Esophagus squamous epithelium (tissue), 5 donors: Measurements from ENCODE around the gene RPL15. TPM values are rescaled to one million over a fixed set of nuclear protein-coding genes. Genes with fewer than 3 reads are reported as not detected.

ENCODE experiments used
- DNase-seq: peaks from one replicate; lab custom pipeline; 2025; lab: John Stamatoyannopoulos, UW
- H3K27ac ChIP-seq, 4 donors: fragments of 200-600 bp; sonication (generic); one replicate each; pipeline ENCODE4 v1.5.1; 2016 to 2019; ENCODE audit warnings: mild to moderate bottlenecking in 1 of 4
- H3K27me3 ChIP-seq, 4 donors: fragments of 200-600 bp; sonication (generic); 1 replicate in 3 of 4; 2 replicates in 1 of 4; pipeline versions ENCODE4 v1.5.1 to v1.6.0; 2017 to 2021; ENCODE audit warnings: antibody characterized with exemption in 1 of 4
- H3K36me3 ChIP-seq, 3 donors: fragments of 200-600 bp; sonication (generic); one replicate each; pipeline ENCODE4 v1.5.1; 2016 to 2019
- H3K4me1 ChIP-seq, 3 donors: fragments of 200-600 bp; sonication (generic); one replicate each; pipeline ENCODE4 v1.5.1; 2017 to 2019
- H3K4me3 ChIP-seq, 4 donors: fragments of 200-600 bp; sonication (generic); 1 replicate in 3 of 4; 2 replicates in 1 of 4; pipeline ENCODE4 v1.5.1; 2016 to 2019; ENCODE audit warnings: mild to moderate bottlenecking in 2 of 4, moderate library complexity in 1 of 4
- H3K9me3 ChIP-seq, 3 donors: fragments of 200-600 bp; sonication (generic); one replicate each; pipeline ENCODE4 v1.5.1; 2016 to 2019
- CTCF ChIP-seq, 6 experiments: fragments of 450-650 bp in 4 of 6; fragments of 200-600 bp in 2 of 6; sonication (generic) in 2 of 6; IDR thresholded peaks; one replicate each; pipeline ENCODE4 v1.5.1; 2016 to 2019; ENCODE audit warnings: antibody characterized with exemption in 6 of 6, mild to moderate bottlenecking in 4 of 6, moderate library complexity in 4 of 6
- POLR2A ChIP-seq, 4 donors: fragments of 450-650 bp; IDR thresholded peaks; one replicate each; pipeline ENCODE4 v1.6.1; 2017; ENCODE audit warnings: antibody characterized with exemption in 4 of 4, mild to moderate bottlenecking in 4 of 4, moderate library complexity in 3 of 4
- WGBS, 2 donors: methylation state at CpG; one replicate each; pipeline ENCODE4 v1.1.5; 2018; 5-methylcytosine and 5-hydroxymethylcytosine counted together
- intact Hi-C: fragments of 100-400 bp; cut with DNase I; formaldehyde crosslinking; loops from one replicate; pipeline ENCODE4 v1.15.0; 2022
- total RNA-seq, 4 donors: library from RNA; depleted of rRNA; stranded (reverse); fragments of >200 nt; gene quantifications; one replicate each; pipeline ENCODE4 v1.1.0, GENCODE V29; 2016
- donor health status: DM: yes; HTN: yes; CAD: no.

The RPL15 gene
- total RNA-seq, 4 donors from 2014 or later, result 1,560 to 3,130 (median 2,166) TPM

GRCh38 chr3:23944861-23945662 is 28.1 kb downstream of the RPL15 start, which contains the start of gene NR1D2:
Gene NR1D2, plus strand, starts transcription at chr3:23945286. Its CDS starts 293 bp downstream, at chr3:23945579.
- 0 to 1% methylated on average over 18 to 20 of the region's 88 CpGs for WGBS, 2 donors
- H3K9me3 ChIP-seq, result no peaks in the 10 kb centered on the region
- peaks cover 17 to 49% (median 33%) of the 10 kb centered on the region in 3 donors for H3K4me1 ChIP-seq
- intact Hi-C loops, result no loop called here
- peak in 3 of 4 donors; percentile 47 to 95 (median 91) for TF ChIP-seq POLR2A (IDR thresholded peaks at IDR 0.05)
- TF ChIP-seq CTCF (IDR thresholded peaks at IDR 0.05), result peak in 3 of 6 experiments; percentile 9 to 17 (median 17)
- no peaks in the 10 kb centered on the region for H3K27me3 ChIP-seq
- peak; percentile 33 for DNase-seq
- peak within 1 kb of the TSS; percentile 95 to 100 (median 98) for H3K27ac ChIP-seq
- peak within 1 kb of the TSS; percentile 59 to 94 (median 85) for H3K4me3 ChIP-seq
- no peaks in the 10 kb centered on the region for H3K36me3 ChIP-seq

- intact Hi-C loops, result no loop called here
- H3K4me1 ChIP-seq, result peaks cover 19 to 54% (median 39%) of the 10 kb centered on the region in 3 donors
- H3K27ac ChIP-seq, result peak overlapping the region; percentile 95 to 100 (median 98)
- WGBS, 2 donors, result no CpG with 5 or more reads among the region's 39 CpGs
- H3K27me3 ChIP-seq, result no peaks in the 10 kb centered on the region
- TF ChIP-seq POLR2A (IDR thresholded peaks at IDR 0.05) (no peak), CTCF (IDR thresholded peaks at IDR 0.05) (no peak)
- H3K4me3 ChIP-seq, result peak overlapping the region; percentile 59 to 94 (median 85)
- no peak for DNase-seq
- no peaks in the 10 kb centered on the region for H3K36me3 ChIP-seq
- no peaks in the 10 kb centered on the region for H3K9me3 ChIP-seq
Measured at GRCh38 chr3:23945663-23945912, 28.7 kb downstream of the RPL15 start.

- peaks cover 19 to 59% (median 43%) of the 10 kb centered on the region in 3 donors for H3K4me1 ChIP-seq
- intact Hi-C loops, result no loop called here
Measured at GRCh38 chr3:23945913-23946687, 29.2 kb downstream of the RPL15 start.

GRCh38 chr3:23948761-23949160 is 31.8 kb downstream of the RPL15 start:
- no peaks in the 10 kb centered on the region for H3K9me3 ChIP-seq
- 64 to 77% methylated on average over 2 of the region's 2 CpGs for WGBS, 2 donors
- H3K4me1 ChIP-seq, result peaks cover 19 to 85% (median 46%) of the 10 kb centered on the region in 3 donors
- H3K27ac ChIP-seq, result peak overlapping the region in 3 of 4 donors; percentile 3 to 100 (median 95)
- H3K36me3 ChIP-seq, result no peaks in the 10 kb centered on the region
- TF ChIP-seq CTCF (IDR thresholded peaks at IDR 0.05), result no peak
- no peak for TF ChIP-seq POLR2A (IDR thresholded peaks at IDR 0.05)
- DNase-seq, result no peak
- no peak overlapping the region for H3K4me3 ChIP-seq
- H3K27me3 ChIP-seq, result no peaks in the 10 kb centered on the region
- intact Hi-C loops, result no loop called here

More at GRCh38 chr3:23945913-23946687, 29.2 kb downstream of the RPL15 start:
- Histone ChIP-seq H3K36me3 (no peaks in the 10 kb centered on the region), H3K27me3 (no peaks in the 10 kb centered on the region), H3K27ac (peak overlapping the region; percentile 95 to 100 (median 98)), H3K4me3 (peak overlapping the region; percentile 59 to 94 (median 85)), H3K9me3 (no peaks in the 10 kb centered on the region)
- DNase-seq, result peak; percentile 81
- TF ChIP-seq POLR2A (IDR thresholded peaks at IDR 0.05) (peak in 2 of 4 donors; percentile 28 to 70), CTCF (IDR thresholded peaks at IDR 0.05) (peak in 3 of 6 experiments; percentile 16 to 19 (median 17))
- WGBS, 2 donors, result 0% methylated on average over 8 to 9 of the region's 87 CpGs
